Nephron progenitor cell (in vitro differentiated cells): ENCODE measurements around the gene TBX21.

Experiments used
- DNase-seq: peaks from one replicate; pipeline ENCODE4 v3.0.0; 2021
- H3K27ac Mint-ChIP-seq: 2 replicates; pipeline ENCODE4 v1.8.0; 2021; ENCODE audit warnings: mild to moderate bottlenecking, moderate library complexity, mixed read lengths
- H3K27me3 Mint-ChIP-seq: 2 replicates; pipeline ENCODE4 v1.8.0; 2021; ENCODE audit warnings: mild to moderate bottlenecking, low read depth, mixed read lengths; ENCODE audit not compliant: poor library complexity
- H3K36me3 Mint-ChIP-seq: 2 replicates; pipeline ENCODE4 v1.8.0; 2021; ENCODE audit warnings: low read depth, mixed read lengths
- H3K4me1 Mint-ChIP-seq: 2 replicates; pipeline ENCODE4 v1.8.0; 2021; ENCODE audit warnings: mixed read lengths
- H3K4me3 Mint-ChIP-seq: 2 replicates; pipeline ENCODE4 v1.8.0; 2021; ENCODE audit warnings: mild to moderate bottlenecking, moderate library complexity, mixed read lengths
- H3K9me3 Mint-ChIP-seq: 2 replicates; pipeline ENCODE4 v1.8.0; 2021; ENCODE audit warnings: mild to moderate bottlenecking, moderate library complexity, mixed read lengths
- TF ChIP-seq, protein P1 (sequence below): fragments of 200-600 bp; sonication (generic); IDR thresholded peaks from 2 replicates; pipeline ENCODE4 v1.5.0; 2021; ENCODE audit warnings: antibody characterized with exemption

TBX21 gene

DNA sequence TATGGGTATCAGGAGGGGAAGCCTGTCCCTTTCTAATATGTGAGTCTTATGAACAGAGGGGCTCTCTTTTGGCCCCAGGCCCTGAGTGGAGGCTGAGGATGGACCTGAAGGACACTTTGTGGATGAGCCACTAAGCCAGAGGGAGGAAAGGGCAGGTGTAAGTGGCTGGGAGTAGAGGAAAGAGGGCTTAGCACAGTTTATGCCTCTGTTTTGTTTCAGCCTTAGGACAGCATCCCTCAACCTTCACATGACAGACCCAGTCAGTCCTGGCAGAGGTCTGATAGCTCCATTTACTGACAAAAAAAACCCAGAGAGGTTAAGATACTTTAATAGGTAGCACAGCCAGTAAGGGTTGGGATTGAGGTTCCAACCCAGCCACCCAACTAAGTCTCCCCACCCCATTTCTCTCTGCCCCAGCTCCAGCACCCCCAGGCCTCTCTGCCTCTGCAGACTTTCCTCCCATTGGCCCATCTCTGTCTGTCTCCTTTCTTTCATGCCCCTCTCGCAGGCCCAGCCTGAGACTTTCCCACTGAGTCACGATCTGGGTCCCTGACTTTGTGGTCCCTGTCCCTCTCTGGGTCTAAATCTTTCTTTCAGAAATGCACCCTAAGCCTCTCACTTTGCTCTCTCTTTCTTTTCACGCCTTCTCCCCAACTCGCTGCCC, 4.7 kb upstream of the TBX21 start:
- Mint-ChIP-seq H3K4me3 (no peak overlapping the region), H3K36me3 (no peaks in the 10 kb centered on the region), H3K9me3 (no peaks in the 10 kb centered on the region), H3K27ac (peak overlapping the region; percentile 69), H3K4me1 (peaks cover 49% of the 10 kb centered on the region), H3K27me3 (peaks cover 72% of the 10 kb centered on the region)
- no peak for DNase-seq
- TF ChIP-seq, protein P1, sequence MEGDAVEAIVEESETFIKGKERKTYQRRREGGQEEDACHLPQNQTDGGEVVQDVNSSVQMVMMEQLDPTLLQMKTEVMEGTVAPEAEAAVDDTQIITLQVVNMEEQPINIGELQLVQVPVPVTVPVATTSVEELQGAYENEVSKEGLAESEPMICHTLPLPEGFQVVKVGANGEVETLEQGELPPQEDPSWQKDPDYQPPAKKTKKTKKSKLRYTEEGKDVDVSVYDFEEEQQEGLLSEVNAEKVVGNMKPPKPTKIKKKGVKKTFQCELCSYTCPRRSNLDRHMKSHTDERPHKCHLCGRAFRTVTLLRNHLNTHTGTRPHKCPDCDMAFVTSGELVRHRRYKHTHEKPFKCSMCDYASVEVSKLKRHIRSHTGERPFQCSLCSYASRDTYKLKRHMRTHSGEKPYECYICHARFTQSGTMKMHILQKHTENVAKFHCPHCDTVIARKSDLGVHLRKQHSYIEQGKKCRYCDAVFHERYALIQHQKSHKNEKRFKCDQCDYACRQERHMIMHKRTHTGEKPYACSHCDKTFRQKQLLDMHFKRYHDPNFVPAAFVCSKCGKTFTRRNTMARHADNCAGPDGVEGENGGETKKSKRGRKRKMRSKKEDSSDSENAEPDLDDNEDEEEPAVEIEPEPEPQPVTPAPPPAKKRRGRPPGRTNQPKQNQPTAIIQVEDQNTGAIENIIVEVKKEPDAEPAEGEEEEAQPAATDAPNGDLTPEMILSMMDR = no peak

DNA sequence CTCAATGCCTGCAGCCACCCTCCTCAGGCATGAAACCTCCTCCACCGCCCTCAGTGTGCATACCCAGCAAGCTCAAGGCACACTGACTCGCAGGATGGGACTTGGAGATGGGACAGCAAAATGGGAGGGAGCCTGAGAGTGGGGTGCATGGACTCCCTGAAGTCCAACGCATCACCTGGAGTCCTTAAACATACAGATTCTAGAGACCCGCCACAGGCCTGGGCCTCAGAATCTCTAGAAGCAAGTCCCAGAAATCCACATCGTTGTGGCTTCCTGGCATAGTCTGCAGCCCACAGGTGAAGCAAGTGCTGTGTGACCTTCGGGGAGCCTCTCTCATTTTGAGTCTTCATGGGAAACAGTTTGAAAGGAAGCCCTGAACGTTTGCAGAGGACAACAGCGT, 3.6 kb upstream of the TBX21 start:
- Mint-ChIP-seq H3K9me3 (no peaks in the 10 kb centered on the region), H3K4me1 (peaks cover 54% of the 10 kb centered on the region), H3K36me3 (no peaks in the 10 kb centered on the region), H3K27me3 (peaks cover 70% of the 10 kb centered on the region), H3K4me3 (no peak overlapping the region), H3K27ac (no peak overlapping the region)
- TF ChIP-seq, protein P1 = no peak
- DNase-seq = no peak

DNA sequence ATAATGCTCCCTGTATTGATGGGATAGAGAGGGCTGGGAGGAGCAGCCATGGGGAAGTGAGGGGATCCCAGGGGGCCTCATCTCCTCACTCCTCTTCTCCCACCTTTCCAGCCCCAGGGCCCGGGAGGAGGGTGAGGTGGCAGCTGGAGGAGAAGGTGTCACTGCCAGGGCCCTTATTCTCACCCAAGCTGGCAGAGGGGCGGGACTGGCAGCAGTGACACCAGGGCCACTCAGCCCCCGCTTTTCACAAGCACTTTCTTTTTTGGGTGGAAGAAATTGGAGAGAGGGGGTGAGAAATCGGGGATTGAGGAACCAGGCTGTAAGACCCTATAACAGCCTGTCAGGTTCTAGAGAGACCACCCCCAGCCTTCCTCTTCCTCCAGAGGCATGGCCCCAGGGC, 2.4 kb upstream of the TBX21 start:
- peaks cover 78% of the 10 kb centered on the region for H3K27me3 Mint-ChIP-seq
- no peaks in the 10 kb centered on the region for H3K9me3 Mint-ChIP-seq
- TF ChIP-seq, protein P1 = no peak
- peaks cover 44% of the 10 kb centered on the region for H3K4me1 Mint-ChIP-seq
- no peak overlapping the region for H3K4me3 Mint-ChIP-seq
- H3K36me3 Mint-ChIP-seq = no peaks in the 10 kb centered on the region
- no peak overlapping the region for H3K27ac Mint-ChIP-seq
- DNase-seq = no peak

GRCh38 chr17:47731396-47731795, 1.6 kb upstream of the TBX21 start:
- TF ChIP-seq, protein P1 = no peak
- Mint-ChIP-seq H3K27me3 (peaks cover 82% of the 10 kb centered on the region), H3K27ac (no peak overlapping the region), H3K36me3 (no peaks in the 10 kb centered on the region), H3K4me3 (no peak overlapping the region), H3K9me3 (no peaks in the 10 kb centered on the region), H3K4me1 (peaks cover 37% of the 10 kb centered on the region)
- no peak for DNase-seq

GRCh38 chr17:47732399-47733046, 513 bp upstream of the TBX21 start:
- TF ChIP-seq, protein P1 = no peak
- peaks cover 26% of the 10 kb centered on the region for H3K4me1 Mint-ChIP-seq
- H3K36me3 Mint-ChIP-seq = no peaks in the 10 kb centered on the region
- H3K9me3 Mint-ChIP-seq = no peaks in the 10 kb centered on the region
- peak overlapping the region; percentile 69 for H3K4me3 Mint-ChIP-seq
- H3K27me3 Mint-ChIP-seq = peaks cover 93% of the 10 kb centered on the region
- no peak for DNase-seq
- no peak overlapping the region for H3K27ac Mint-ChIP-seq
